Measurements from ENCODE around the gene PHKA2.
"Not testable (repeated sequence)": the region's sequence is repeated elsewhere in the genome, so short reads cannot be mapped to it uniquely, and the experiment has no call there.

The PHKA2 gene

GRCh38 chrX:18983666-18984380 lies at the start of gene PHKA2:
PHKA2 (minus strand) TSS chrX:18984114; CDS start chrX:18983932, 182 bp downstream.
- DNase-seq, result no peak

- no peak for DNase-seq
These were observed 46.9 kb upstream of the PHKA2 start for GRCh38 chrX:19030805-19031204.

- DNase-seq, result no peak
These were observed 44.6 kb upstream of the PHKA2 start for GRCh38 chrX:19028560-19028959.

- DNase-seq, result no peak
These were observed 40.5 kb upstream of the PHKA2 start for GRCh38 chrX:19024366-19024765.

GRCh38 chrX:19019996-19020395 lies 36.1 kb upstream of the PHKA2 start:
- DNase-seq, result no peak

GRCh38 chrX:19017271-19017670 lies 33.4 kb upstream of the PHKA2 start:
- DNase-seq, result no peak

GRCh38 chrX:19016614-19017013 lies 32.7 kb upstream of the PHKA2 start:
- not testable (repeated sequence) for DNase-seq

- DNase-seq, result no peak
These were observed 24.0 kb upstream of the PHKA2 start for GRCh38 chrX:19007868-19008267.

- DNase-seq, result no peak
These were observed 23.1 kb upstream of the PHKA2 start for GRCh38 chrX:19007011-19007410.

GRCh38 chrX:19005909-19006308 lies 22.0 kb upstream of the PHKA2 start:
- no peak for DNase-seq

- no peak for DNase-seq
These were observed 19.8 kb upstream of the PHKA2 start for GRCh38 chrX:19003756-19004155.

- no peak for DNase-seq
These were observed 14.7 kb upstream of the PHKA2 start for GRCh38 chrX:18998653-18999052.

GRCh38 chrX:18997916-18998315 lies 14.0 kb upstream of the PHKA2 start:
- no peak for DNase-seq

GRCh38 chrX:18996536-18996935 lies 12.6 kb upstream of the PHKA2 start:
- no peak for DNase-seq

- no peak for DNase-seq
These were observed 11.3 kb upstream of the PHKA2 start for GRCh38 chrX:18995221-18995620.

GRCh38 chrX:18994713-18995112 lies 10.8 kb upstream of the PHKA2 start:
- no peak for DNase-seq

- no peak for DNase-seq
These were observed 8.9 kb upstream of the PHKA2 start for GRCh38 chrX:18992829-18993228.

- no peak for DNase-seq
These were observed 1.2 kb upstream of the PHKA2 start for GRCh38 chrX:18985186-18985435.

GRCh38 chrX:18984381-18985185 lies 669 bp upstream of the PHKA2 start:
- peak; percentile 68 for DNase-seq

- no peak for DNase-seq
These were observed 2.6 kb downstream of the PHKA2 start for GRCh38 chrX:18981124-18981807.

GRCh38 chrX:18980262-18980661 lies 3.7 kb downstream of the PHKA2 start:
- not testable (repeated sequence) for DNase-seq

GRCh38 chrX:18974993-18975392 lies 8.9 kb downstream of the PHKA2 start:
- DNase-seq, result no peak

GRCh38 chrX:18973527-18974192 lies 10.3 kb downstream of the PHKA2 start:
- DNase-seq, result no peak

GRCh38 chrX:18971506-18971905 lies 12.4 kb downstream of the PHKA2 start:
- DNase-seq, result no peak
